ENCODE results near the gene CELF5. TPM values are rescaled to one million over a fixed set of nuclear protein-coding genes. Genes with fewer than 3 reads are reported as not detected.
A peak's percentile ranks its signal among the peaks of the same experiment; 100 is the strongest.
"Not testable (repeated sequence)": the region's sequence is repeated elsewhere in the genome, so short reads cannot be mapped to it uniquely, and the experiment has no call there.

Gene CELF5
- total RNA-seq, 4 donors from 2014 or later, result 0.27 to 0.48 TPM; not detected in 2

- peak; percentile 78 for DNase-seq
- peaks cover 17% of the 10 kb centered on the region for H3K27me3 ChIP-seq
- intact Hi-C loops (cut with DNase I; ENCODE audit: low total_unique reads), result no loop called here
- H3K4me1 ChIP-seq, result peaks cover 0 to 3% (median 0%) of the 10 kb centered on the region in 4 donors
- WGBS, 2 donors (ENCODE audit: low coverage in 1 of 2), result 32% methylated on average over 5 of the region's 5 CpGs; no CpG with 5 or more reads in 1 of the 2 donors
- H3K4me3 ChIP-seq, result no peak overlapping the region
- in situ Hi-C loops (cut with MboI; ENCODE audit: low pct_ligation_motif_present in 1 of 4, low pct_unique_long_range_greater_than_20kb in 1 of 4, low sequenced_read_pairs in 3 of 4), result loop anchor here (5.0 to 10.0 kb wide), 4 partner anchors 100 to 150 kb away; no protein-coding TSS in a partner anchor
- no peak for TF ChIP-seq POLR2A (IDR thresholded peaks at IDR 0.05)
- TF ChIP-seq, protein P1, sequence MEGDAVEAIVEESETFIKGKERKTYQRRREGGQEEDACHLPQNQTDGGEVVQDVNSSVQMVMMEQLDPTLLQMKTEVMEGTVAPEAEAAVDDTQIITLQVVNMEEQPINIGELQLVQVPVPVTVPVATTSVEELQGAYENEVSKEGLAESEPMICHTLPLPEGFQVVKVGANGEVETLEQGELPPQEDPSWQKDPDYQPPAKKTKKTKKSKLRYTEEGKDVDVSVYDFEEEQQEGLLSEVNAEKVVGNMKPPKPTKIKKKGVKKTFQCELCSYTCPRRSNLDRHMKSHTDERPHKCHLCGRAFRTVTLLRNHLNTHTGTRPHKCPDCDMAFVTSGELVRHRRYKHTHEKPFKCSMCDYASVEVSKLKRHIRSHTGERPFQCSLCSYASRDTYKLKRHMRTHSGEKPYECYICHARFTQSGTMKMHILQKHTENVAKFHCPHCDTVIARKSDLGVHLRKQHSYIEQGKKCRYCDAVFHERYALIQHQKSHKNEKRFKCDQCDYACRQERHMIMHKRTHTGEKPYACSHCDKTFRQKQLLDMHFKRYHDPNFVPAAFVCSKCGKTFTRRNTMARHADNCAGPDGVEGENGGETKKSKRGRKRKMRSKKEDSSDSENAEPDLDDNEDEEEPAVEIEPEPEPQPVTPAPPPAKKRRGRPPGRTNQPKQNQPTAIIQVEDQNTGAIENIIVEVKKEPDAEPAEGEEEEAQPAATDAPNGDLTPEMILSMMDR (IDR thresholded peaks at IDR 0.05), result peak; percentile 63 to 82 (median 73)
- no peak overlapping the region for H3K27ac ChIP-seq
- no peaks in the 10 kb centered on the region for H3K36me3 ChIP-seq
- no peaks in the 10 kb centered on the region for H3K9me3 ChIP-seq
Observed at GRCh38 chr19:3324405-3324856, 100.0 kb downstream of the CELF5 start.

GRCh38 chr19:3325451-3325850 lies 101.0 kb downstream of the CELF5 start:
- in situ Hi-C loops (cut with MboI; ENCODE audit: low pct_ligation_motif_present in 1 of 4, low pct_unique_long_range_greater_than_20kb in 1 of 4, low sequenced_read_pairs in 3 of 4), result loop anchor here (10.0 kb wide), 3 partner anchors 99 to 149 kb away; no protein-coding TSS in a partner anchor
- WGBS, 2 donors (ENCODE audit: low coverage in 1 of 2), result 52% methylated on average over 1 of the region's 1 CpG; no CpG with 5 or more reads in 1 of the 2 donors
- no peak for DNase-seq
- no peak overlapping the region for H3K27ac ChIP-seq
- H3K9me3 ChIP-seq, result no peaks in the 10 kb centered on the region
- intact Hi-C loops (cut with DNase I; ENCODE audit: low total_unique reads), result no loop called here
- no peak overlapping the region for H3K4me3 ChIP-seq
- no peaks in the 10 kb centered on the region for H3K36me3 ChIP-seq
- no peak for TF ChIP-seq EP300 (IDR thresholded peaks at IDR 0.05; ENCODE audit: low read depth)
- TF ChIP-seq, protein P1 (IDR thresholded peaks at IDR 0.05), result no peak
- no peak for TF ChIP-seq POLR2A (IDR thresholded peaks at IDR 0.05)
- no peak for TF ChIP-seq POLR2AphosphoS5 (IDR thresholded peaks at IDR 0.05)
- H3K27me3 ChIP-seq, result peaks cover 7% of the 10 kb centered on the region
- H3K4me1 ChIP-seq, result peaks cover 0 to 3% (median 0%) of the 10 kb centered on the region in 4 donors

- TF ChIP-seq POLR2AphosphoS5 (IDR thresholded peaks at IDR 0.05) (no peak), EP300 (IDR thresholded peaks at IDR 0.05; ENCODE audit: low read depth) (no peak), POLR2A (IDR thresholded peaks at IDR 0.05) (no peak)
- TF ChIP-seq, protein P1 (IDR thresholded peaks at IDR 0.05), result no peak
- Histone ChIP-seq H3K27me3 (no peaks in the 10 kb centered on the region), H3K36me3 (no peaks in the 10 kb centered on the region), H3K4me3 (no peak overlapping the region), H3K9me3 (no peaks in the 10 kb centered on the region), H3K27ac (no peak overlapping the region), H3K4me1 (peaks cover 0 to 9% (median 0%) of the 10 kb centered on the region in 4 donors)
- DNase-seq, result no peak
- 88 to 94% methylated on average over 3 of the region's 3 CpGs for whole genome bisulfite sequencing, 2 donors (ENCODE audit: low coverage in 1 of 2)
- intact Hi-C loops (cut with DNase I; ENCODE audit: low total_unique reads) (no loop called here), in situ Hi-C loops (cut with MboI; ENCODE audit: low pct_ligation_motif_present in 1 of 4, low pct_unique_long_range_greater_than_20kb in 1 of 4, low sequenced_read_pairs in 3 of 4) (loop anchor here (10.0 kb wide), 3 partner anchors 96 to 146 kb away; no protein-coding TSS in a partner anchor)
Observed at GRCh38 chr19:3328743-3329142, 104.3 kb downstream of the CELF5 start.

DNA sequence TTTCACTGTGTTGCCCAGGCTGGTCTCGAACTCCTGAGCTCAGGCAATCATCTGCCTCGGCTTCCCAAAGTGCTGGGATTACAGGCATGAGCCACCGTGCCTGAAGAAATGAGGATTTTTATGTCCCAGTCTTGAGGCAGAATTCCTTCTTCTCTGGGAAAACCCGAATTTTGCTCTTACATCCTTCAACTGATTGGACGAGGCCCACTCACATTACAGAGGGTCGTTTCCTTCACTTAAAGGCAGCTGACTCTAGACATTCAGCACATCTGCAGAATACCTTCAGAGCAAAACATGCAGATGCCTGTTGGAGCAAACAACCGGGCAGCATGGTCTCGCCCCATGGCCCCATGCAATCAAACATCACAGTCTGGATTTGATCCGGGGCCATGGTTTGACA lies 105.6 kb downstream of the CELF5 start:
- H3K4me1 ChIP-seq, result peaks cover 6 to 17% (median 7%) of the 10 kb centered on the region in 4 donors
- no peaks in the 10 kb centered on the region for H3K27me3 ChIP-seq
- no peak for DNase-seq
- H3K27ac ChIP-seq, result no peak overlapping the region
- intact Hi-C loops (cut with DNase I; ENCODE audit: low total_unique reads), result no loop called here
- no peak overlapping the region for H3K4me3 ChIP-seq
- 80 to 86% methylated on average over 2 to 9 of the region's 9 CpGs for WGBS, 2 donors (ENCODE audit: low coverage in 1 of 2)
- in situ Hi-C loops (cut with MboI; ENCODE audit: low pct_ligation_motif_present in 1 of 4, low pct_unique_long_range_greater_than_20kb in 1 of 4, low sequenced_read_pairs in 3 of 4), result no loop called here
- TF ChIP-seq EP300 (IDR thresholded peaks at IDR 0.05; ENCODE audit: low read depth) (no peak), POLR2A (IDR thresholded peaks at IDR 0.05) (no peak), POLR2AphosphoS5 (IDR thresholded peaks at IDR 0.05) (no peak)
- TF ChIP-seq, protein P1 (IDR thresholded peaks at IDR 0.05), result no peak
- no peaks in the 10 kb centered on the region for H3K9me3 ChIP-seq
- H3K36me3 ChIP-seq, result no peaks in the 10 kb centered on the region

DNA sequence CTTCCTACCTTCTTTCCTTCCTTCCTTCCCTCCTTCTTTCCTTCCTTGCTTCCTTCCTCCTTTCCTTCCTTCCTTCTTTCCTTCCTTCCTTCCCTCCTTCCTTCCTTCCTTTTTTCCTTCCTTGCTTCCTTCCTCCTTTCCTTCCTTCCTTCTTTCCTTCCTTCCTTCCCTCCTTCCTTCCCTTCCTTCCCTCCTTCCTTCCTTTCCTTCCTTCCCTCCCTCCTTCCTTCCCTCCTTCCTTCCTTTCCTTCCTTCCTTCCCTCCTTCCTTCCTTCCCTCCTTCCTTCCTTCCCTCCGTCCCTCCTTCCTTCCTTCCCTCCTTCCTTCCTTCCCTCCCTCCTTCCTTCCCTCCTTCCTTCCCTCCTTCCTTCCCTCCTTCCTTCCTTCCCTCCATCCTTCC lies 107.8 kb downstream of the CELF5 start:
- in situ Hi-C loops (cut with MboI; ENCODE audit: low pct_ligation_motif_present in 1 of 4, low pct_unique_long_range_greater_than_20kb in 1 of 4, low sequenced_read_pairs in 3 of 4); H3K27me3 ChIP-seq; H3K36me3 ChIP-seq; H3K9me3 ChIP-seq; DNase-seq; intact Hi-C loops (cut with DNase I; ENCODE audit: low total_unique reads); H3K4me3 ChIP-seq; H3K27ac ChIP-seq: not testable (repeated sequence)
- peaks cover 27 to 35% (median 27%) of the 10 kb centered on the region in 4 donors for H3K4me1 ChIP-seq
- WGBS, 2 donors (ENCODE audit: low coverage in 1 of 2), result no CpG with 5 or more reads among the region's 1 CpG

Data from transverse colon (tissue), 4 donors.